HFFc6 (cell line): ENCODE measurements around the gene CATSPERZ. TPM values are rescaled to one million over a fixed set of nuclear protein-coding genes. Genes with fewer than 3 reads are reported as not detected.
A peak's percentile ranks its signal among the peaks of the same experiment; 100 is the strongest.

Source experiments
- DNase-seq: peaks from one replicate; pipeline ENCODE4 v3.0.0-alpha.2; 2018
- H3K27ac Mint-ChIP-seq: 2 replicates; pipeline ENCODE4 v1.8.0; 2020; ENCODE audit warnings: mild to moderate bottlenecking, mixed read lengths
- H3K27me3 Mint-ChIP-seq: 2 replicates; pipeline ENCODE4 v1.8.0; 2021; ENCODE audit warnings: mild to moderate bottlenecking, moderate library complexity, mixed read lengths; ENCODE audit not compliant: insufficient read depth
- H3K36me3 Mint-ChIP-seq: 2 replicates; pipeline ENCODE4 v1.8.0; 2021; ENCODE audit warnings: low read depth, mixed read lengths
- H3K4me1 Mint-ChIP-seq: 2 replicates; pipeline ENCODE4 v1.8.0; 2020; ENCODE audit warnings: low read depth, mixed read lengths
- H3K4me3 Mint-ChIP-seq: 2 replicates; pipeline ENCODE4 v1.8.0; 2020; ENCODE audit warnings: mild to moderate bottlenecking, moderate library complexity, mixed read lengths
- H3K9me3 Mint-ChIP-seq: 2 replicates; pipeline ENCODE4 v1.8.0; 2020; ENCODE audit warnings: mild to moderate bottlenecking, mixed read lengths
- CTCF ChIP-seq: fragments of 200-600 bp; sonication (generic); IDR thresholded peaks from 2 replicates; pipeline ENCODE4 v1.5.0; 2021; ENCODE audit warnings: antibody characterized with exemption, mild to moderate bottlenecking
- total RNA-seq, 6 experiments: library from RNA; stranded (reverse); fragmentation: NEBNext Ultra II Directional; extraction: Animal tissue kit (Norgen Biotek cat#: 25700); gene quantifications; 2 replicates in 1 of 6; 3 replicates in 5 of 6; pipeline ENCODE4 v1.2.3, GENCODE V29; 2021

The CATSPERZ gene
- total RNA-seq, 6 experiments from 2014 or later, result 0.31 TPM; not detected in 5

- H3K4me1 Mint-ChIP-seq, result peaks cover 23% of the 10 kb centered on the region
- DNase-seq, result peak; percentile 48
- H3K9me3 Mint-ChIP-seq, result no peaks in the 10 kb centered on the region
- H3K36me3 Mint-ChIP-seq, result peaks cover 7% of the 10 kb centered on the region
- H3K27me3 Mint-ChIP-seq, result peaks cover 12% of the 10 kb centered on the region
- peak within 1 kb of the TSS; percentile 88 for H3K4me3 Mint-ChIP-seq
- H3K27ac Mint-ChIP-seq, result peak within 1 kb of the TSS; percentile 90
- no peak; the same call in 1 of the 2 replicates for TF ChIP-seq CTCF
Observed at GRCh38 chr11:64284962-64285884, 14.9 kb upstream of the CATSPERZ start, which contains the start of gene GPR137. Gene GPR137 (plus strand): TSS chr11:64285848. CDS start chr11:64286525, 677 bp downstream.

DNA sequence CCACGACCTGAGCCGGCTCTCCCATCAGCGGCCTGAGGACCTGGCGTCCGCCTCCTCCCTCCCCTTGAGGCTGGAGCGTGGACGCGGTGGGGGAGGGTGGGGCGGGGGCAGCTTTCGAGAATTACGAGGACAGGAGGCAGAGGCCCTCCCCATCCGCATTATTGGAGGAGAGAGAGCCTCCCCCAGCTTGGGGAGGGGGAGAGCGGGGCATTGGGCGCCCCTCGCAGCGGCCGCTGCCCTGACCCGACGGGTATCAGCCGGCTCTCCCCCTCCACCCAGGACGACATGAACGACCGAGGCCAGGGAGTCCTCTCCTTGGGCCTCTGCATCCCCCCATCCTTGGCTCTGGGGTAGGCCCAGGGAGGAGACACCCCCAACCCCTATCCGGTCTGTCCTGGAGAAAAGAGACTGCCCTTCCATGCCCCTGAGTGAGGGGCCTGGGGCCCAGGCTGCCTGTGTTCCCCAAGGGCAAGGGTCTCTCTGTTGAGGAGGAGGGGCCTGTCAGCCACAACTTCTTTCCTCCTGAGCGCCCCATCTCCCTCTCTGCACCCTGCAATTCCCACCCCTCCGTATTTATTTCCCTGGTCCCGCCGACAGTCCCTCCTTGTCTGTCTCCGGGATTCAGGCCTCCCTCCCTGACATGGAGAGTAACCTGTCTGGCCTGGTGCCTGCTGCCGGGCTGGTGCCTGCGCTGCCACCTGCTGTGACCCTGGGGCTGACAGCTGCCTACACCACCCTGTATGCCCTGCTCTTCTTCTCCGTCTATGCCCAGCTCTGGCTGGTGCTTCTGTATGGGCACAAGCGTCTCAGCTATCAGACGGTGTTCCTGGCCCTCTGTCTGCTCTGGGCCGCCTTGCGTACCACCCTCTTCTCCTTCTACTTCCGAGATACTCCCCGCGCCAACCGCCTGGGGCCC lies 14.0 kb upstream of the CATSPERZ start:
- peaks cover 15% of the 10 kb centered on the region for H3K27me3 Mint-ChIP-seq
- H3K36me3 Mint-ChIP-seq, result peaks cover 6% of the 10 kb centered on the region
- peaks cover 21% of the 10 kb centered on the region for H3K4me1 Mint-ChIP-seq
- peak; percentile 40; the same call in 1 of the 2 replicates for TF ChIP-seq CTCF
- peak overlapping the region; percentile 83 for H3K4me3 Mint-ChIP-seq
- no peak for DNase-seq
- no peaks in the 10 kb centered on the region for H3K9me3 Mint-ChIP-seq
- peak overlapping the region; percentile 68 for H3K27ac Mint-ChIP-seq

DNA sequence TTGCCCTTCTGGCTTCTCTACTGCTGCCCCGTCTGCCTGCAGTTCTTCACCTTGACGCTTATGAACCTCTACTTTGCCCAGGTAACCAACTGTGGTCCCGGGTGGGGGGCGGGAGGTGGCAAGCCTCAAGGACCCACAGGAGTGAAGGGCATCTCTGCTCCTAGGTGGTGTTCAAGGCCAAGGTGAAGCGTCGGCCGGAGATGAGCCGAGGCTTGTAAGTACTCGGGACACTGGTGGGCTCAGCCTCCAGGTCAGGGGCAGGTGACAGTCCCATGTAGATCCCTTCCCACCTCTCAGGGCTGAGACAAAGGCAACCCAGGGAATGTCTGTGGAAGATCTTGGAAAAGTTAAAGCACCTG lies 13.4 kb upstream of the CATSPERZ start:
- peak overlapping the region; percentile 83 for H3K4me3 Mint-ChIP-seq
- no peak for DNase-seq
- peaks cover 16% of the 10 kb centered on the region for H3K4me1 Mint-ChIP-seq
- H3K27me3 Mint-ChIP-seq, result peaks cover 14% of the 10 kb centered on the region
- H3K9me3 Mint-ChIP-seq, result no peaks in the 10 kb centered on the region
- H3K36me3 Mint-ChIP-seq, result no peaks in the 10 kb centered on the region; the same call in 1 of the 2 replicates
- TF ChIP-seq CTCF, result no peak
- peak overlapping the region; percentile 68; the same call in 1 of the 2 replicates for H3K27ac Mint-ChIP-seq

- no peak overlapping the region for H3K4me3 Mint-ChIP-seq
Observed at GRCh38 chr11:64287676-64288352, 12.3 kb upstream of the CATSPERZ start.

More at GRCh38 chr11:64287676-64288352, 12.3 kb upstream of the CATSPERZ start:
- Mint-ChIP-seq H3K4me1 (peaks cover 16% of the 10 kb centered on the region), H3K27ac (no peak overlapping the region), H3K27me3 (peaks cover 15% of the 10 kb centered on the region), H3K36me3 (no peaks in the 10 kb centered on the region), H3K9me3 (no peaks in the 10 kb centered on the region)
- no peak for TF ChIP-seq CTCF
- no peak for DNase-seq
